ENCODE measurements around the gene RHO.

DNA sequence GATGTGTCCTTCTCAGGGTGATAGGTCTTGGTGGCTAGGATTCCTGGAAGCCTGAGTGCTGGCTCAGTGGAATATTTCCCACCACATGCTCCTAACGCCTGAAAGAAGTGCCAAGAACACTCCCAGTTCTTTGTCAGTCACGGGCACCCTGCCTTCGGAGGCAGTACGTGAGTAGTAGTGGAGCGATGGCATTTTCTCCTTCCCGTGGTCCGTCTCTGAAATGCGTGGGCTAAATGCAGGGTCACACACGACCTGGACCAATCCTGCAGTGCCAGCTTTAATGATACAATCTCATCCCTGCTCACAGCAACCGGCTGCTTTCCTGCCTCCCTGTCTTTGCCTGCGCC lies 29.1 kb downstream of the RHO start:
- TF ChIP-seq FOXM1 (IDR thresholded peaks at IDR 0.05; ENCODE audit: borderline replicate concordance), result no peak
- TF ChIP-seq LEF1 (IDR thresholded peaks at IDR 0.05; ENCODE audit: borderline replicate concordance), result no peak
- no peak for TF ChIP-seq FOXA1 (IDR thresholded peaks at IDR 0.05)
- TF ChIP-seq L3MBTL2 (conservative IDR thresholded peaks at IDR 0.05), result no peak
- TF ChIP-seq ARNT (IDR thresholded peaks at IDR 0.05), result no peak
- TF ChIP-seq SP1 (IDR thresholded peaks at IDR 0.05), result no peak
- TF ChIP-seq SUZ12 (IDR thresholded peaks at IDR 0.05), result no peak
- no peak for TF ChIP-seq HDGF (IDR thresholded peaks at IDR 0.05; ENCODE audit: borderline replicate concordance)
- TF ChIP-seq TARDBP (IDR thresholded peaks at IDR 0.05), result no peak
- no peak for TF ChIP-seq NFRKB (IDR thresholded peaks at IDR 0.05)
